Hepatocyte (in vitro differentiated cells): Measurements from ENCODE around the gene HIBCH.

Experiments
- EZH2 ChIP-seq: fragments of 200-600 bp; sonication (generic); IDR thresholded peaks from 2 replicates; pipeline ENCODE4 v1.6.1; 2016; ENCODE audit warnings: antibody characterized with exemption, mild to moderate bottlenecking, borderline replicate concordance
- EZH2phosphoT487 ChIP-seq: fragments of 200-600 bp; sonication (generic); IDR thresholded peaks from one replicate; pipeline ENCODE4 v1.6.1; 2018; ENCODE audit warnings: antibody characterized with exemption, mild to moderate bottlenecking, low read depth, moderate library complexity; ENCODE audit not compliant: unreplicated experiment, severe bottlenecking
- TF ChIP-seq, protein P1 (sequence below): fragments of 200-600 bp; sonication (generic); IDR thresholded peaks from 2 replicates; pipeline ENCODE4 v1.5.1; 2016; ENCODE audit warnings: antibody characterized with exemption, mild to moderate bottlenecking; ENCODE audit not compliant: poor library complexity

DNA sequence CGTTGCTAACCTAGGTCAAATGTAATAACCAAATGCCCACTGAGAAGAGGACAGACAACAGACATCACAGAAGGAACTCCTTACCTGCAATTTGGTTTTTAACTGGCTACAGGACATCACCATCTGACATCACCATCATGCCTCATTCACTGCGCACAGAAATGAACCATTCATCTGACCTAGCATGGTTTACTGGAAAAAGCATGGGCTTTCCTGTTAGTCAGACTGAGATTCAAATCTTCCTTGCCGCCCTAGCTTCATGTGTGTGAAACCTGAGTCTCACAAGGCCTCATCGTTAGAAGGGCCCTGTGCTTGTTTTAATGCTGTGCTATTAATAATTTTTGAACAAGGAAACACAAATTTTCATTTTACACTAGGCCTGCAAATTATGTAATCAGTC, 1.1 kb upstream of the HIBCH start:
- TF ChIP-seq, protein P1, sequence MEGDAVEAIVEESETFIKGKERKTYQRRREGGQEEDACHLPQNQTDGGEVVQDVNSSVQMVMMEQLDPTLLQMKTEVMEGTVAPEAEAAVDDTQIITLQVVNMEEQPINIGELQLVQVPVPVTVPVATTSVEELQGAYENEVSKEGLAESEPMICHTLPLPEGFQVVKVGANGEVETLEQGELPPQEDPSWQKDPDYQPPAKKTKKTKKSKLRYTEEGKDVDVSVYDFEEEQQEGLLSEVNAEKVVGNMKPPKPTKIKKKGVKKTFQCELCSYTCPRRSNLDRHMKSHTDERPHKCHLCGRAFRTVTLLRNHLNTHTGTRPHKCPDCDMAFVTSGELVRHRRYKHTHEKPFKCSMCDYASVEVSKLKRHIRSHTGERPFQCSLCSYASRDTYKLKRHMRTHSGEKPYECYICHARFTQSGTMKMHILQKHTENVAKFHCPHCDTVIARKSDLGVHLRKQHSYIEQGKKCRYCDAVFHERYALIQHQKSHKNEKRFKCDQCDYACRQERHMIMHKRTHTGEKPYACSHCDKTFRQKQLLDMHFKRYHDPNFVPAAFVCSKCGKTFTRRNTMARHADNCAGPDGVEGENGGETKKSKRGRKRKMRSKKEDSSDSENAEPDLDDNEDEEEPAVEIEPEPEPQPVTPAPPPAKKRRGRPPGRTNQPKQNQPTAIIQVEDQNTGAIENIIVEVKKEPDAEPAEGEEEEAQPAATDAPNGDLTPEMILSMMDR = no peak
- TF ChIP-seq EZH2phosphoT487 (no peak), EZH2 (no peak)
